Dendritic cell treated with granulocyte-macrophage colony-stimulating factor and Interleukin-4, amounts not matched to agents 40 ng/mL and 50 ng/mL, for 4 days (primary cell): ENCODE measurements around the gene KRTAP5-2.
"Not testable (repeated sequence)": the region's sequence is repeated elsewhere in the genome, so short reads cannot be mapped to it uniquely, and the experiment has no call there.

ENCODE experiments used
- H3K27ac Mint-ChIP-seq: one replicate; pipeline ENCODE4 v1.8.0; 2022; ENCODE audit warnings: mild to moderate bottlenecking, mixed read lengths
- H3K27me3 Mint-ChIP-seq: one replicate; pipeline ENCODE4 v1.8.0; 2022; ENCODE audit warnings: mild to moderate bottlenecking, mixed read lengths
- H3K36me3 Mint-ChIP-seq: one replicate; pipeline ENCODE4 v1.8.0; 2022; ENCODE audit warnings: low read depth, mixed read lengths
- H3K4me1 Mint-ChIP-seq: one replicate; pipeline ENCODE4 v1.8.0; 2022; ENCODE audit warnings: low read depth, mixed read lengths
- H3K4me3 Mint-ChIP-seq: one replicate; pipeline ENCODE4 v1.8.0; 2022; ENCODE audit warnings: mild to moderate bottlenecking, moderate library complexity, mixed read lengths
- H3K9me3 Mint-ChIP-seq: one replicate; pipeline ENCODE4 v1.8.0; 2022; ENCODE audit warnings: mixed read lengths
- intact Hi-C: fragments of 100-400 bp; cut with micrococcal nuclease; formaldehyde crosslinking; loops from one replicate; pipeline ENCODE4 v1.15.0; 2022

KRTAP5-2 gene

DNA sequence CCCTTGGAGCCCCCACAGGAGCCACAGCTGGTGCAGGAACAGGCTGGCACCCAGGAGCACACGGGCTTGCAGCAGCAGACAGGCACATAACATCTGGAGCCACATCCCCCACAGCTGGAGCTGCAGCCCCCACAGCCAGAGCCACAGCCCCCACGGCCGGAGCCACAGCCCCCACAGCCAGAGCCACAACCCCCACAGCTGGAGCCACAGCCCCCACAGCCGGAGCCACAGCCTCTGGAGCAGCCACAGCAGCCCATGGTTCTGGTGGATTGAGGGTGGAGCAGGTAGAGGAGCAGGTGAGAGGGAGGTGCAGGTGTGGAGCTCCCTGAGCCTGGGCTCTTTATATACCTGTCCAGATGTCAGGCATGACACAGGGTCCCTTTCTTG lies at the start of gene KRTAP5-2:
Gene KRTAP5-2 (minus strand): TSS at position 301 of the 387 bp plus-strand sequence. CDS start 44 bp downstream, at position 257.
- Mint-ChIP-seq H3K4me1 (no peaks in the 10 kb centered on the region), H3K4me3 (no peak within 1 kb of the TSS), H3K27me3 (peaks cover 76% of the 10 kb centered on the region), H3K36me3 (no peaks in the 10 kb centered on the region), H3K9me3 (no peaks in the 10 kb centered on the region), H3K27ac (no peak within 1 kb of the TSS)
- intact Hi-C loops, result no loop called here

DNA sequence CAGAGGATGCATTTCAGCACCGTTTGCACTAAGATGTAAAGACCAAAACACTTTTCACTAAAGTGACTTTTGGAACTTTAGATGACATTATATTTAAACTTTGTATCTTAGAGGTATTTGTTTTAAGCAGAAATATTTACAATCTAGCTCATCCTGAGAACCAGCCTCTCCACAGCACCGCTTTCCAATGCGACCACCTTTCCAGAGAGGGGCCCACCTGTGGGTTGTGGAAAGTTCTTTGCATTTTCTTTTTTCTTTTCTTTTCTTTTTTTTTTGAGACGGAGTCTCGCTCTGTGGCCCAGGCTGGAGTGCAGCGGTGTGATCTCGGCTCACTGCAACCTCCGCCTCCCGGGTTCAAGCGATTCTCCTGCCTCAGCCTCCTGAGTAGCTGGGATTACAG lies 48.4 kb upstream of the KRTAP5-2 start:
- H3K9me3 Mint-ChIP-seq, H3K4me3 Mint-ChIP-seq, intact Hi-C loops, H3K4me1 Mint-ChIP-seq, H3K27ac Mint-ChIP-seq, H3K36me3 Mint-ChIP-seq: not testable (repeated sequence)
- H3K27me3 Mint-ChIP-seq, result peaks cover 29% of the 10 kb centered on the region

DNA sequence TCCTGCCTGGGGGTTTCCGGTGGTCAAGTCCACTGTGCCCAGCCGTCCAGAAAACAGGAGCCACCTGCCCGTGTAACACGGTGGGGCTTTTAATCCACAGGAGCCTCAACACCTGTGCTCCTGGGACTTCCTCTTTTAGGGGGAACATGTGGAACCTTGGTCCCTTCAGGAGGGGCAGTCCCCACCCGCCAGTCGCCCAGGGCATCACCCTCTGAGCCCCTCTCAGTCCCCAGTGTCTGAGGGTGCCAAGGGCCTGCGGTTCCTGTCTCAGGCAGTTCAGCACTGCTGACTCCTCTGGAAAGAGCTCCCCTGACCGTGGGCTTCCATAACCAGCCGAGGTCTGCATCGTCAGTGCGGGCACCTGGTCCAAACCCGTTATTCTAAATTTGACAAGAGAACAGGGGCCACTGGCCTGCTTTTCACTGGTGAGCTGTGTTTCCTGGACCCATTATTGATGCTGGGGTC lies 47.3 kb upstream of the KRTAP5-2 start:
- Mint-ChIP-seq H3K27me3 (peaks cover 26% of the 10 kb centered on the region), H3K4me1 (no peaks in the 10 kb centered on the region), H3K4me3 (no peak overlapping the region), H3K9me3 (no peaks in the 10 kb centered on the region), H3K27ac (no peak overlapping the region), H3K36me3 (no peaks in the 10 kb centered on the region)
- intact Hi-C loops, result no loop called here

- peaks cover 32% of the 10 kb centered on the region for H3K27me3 Mint-ChIP-seq
- no peak overlapping the region for H3K4me3 Mint-ChIP-seq
- H3K27ac Mint-ChIP-seq, result no peak overlapping the region
- H3K36me3 Mint-ChIP-seq, result no peaks in the 10 kb centered on the region
- H3K4me1 Mint-ChIP-seq, result no peaks in the 10 kb centered on the region
- intact Hi-C loops, result no loop called here
- H3K9me3 Mint-ChIP-seq, result no peaks in the 10 kb centered on the region
Measured at GRCh38 chr11:1644601-1645356, 46.7 kb upstream of the KRTAP5-2 start.

- H3K4me3 Mint-ChIP-seq, result no peak overlapping the region
- no peaks in the 10 kb centered on the region for H3K36me3 Mint-ChIP-seq
- H3K4me1 Mint-ChIP-seq, result no peaks in the 10 kb centered on the region
- no peak overlapping the region for H3K27ac Mint-ChIP-seq
- H3K9me3 Mint-ChIP-seq, result no peaks in the 10 kb centered on the region
- intact Hi-C loops, result no loop called here
- H3K27me3 Mint-ChIP-seq, result peaks cover 41% of the 10 kb centered on the region
Measured at GRCh38 chr11:1643146-1643690, 45.1 kb upstream of the KRTAP5-2 start.

DNA sequence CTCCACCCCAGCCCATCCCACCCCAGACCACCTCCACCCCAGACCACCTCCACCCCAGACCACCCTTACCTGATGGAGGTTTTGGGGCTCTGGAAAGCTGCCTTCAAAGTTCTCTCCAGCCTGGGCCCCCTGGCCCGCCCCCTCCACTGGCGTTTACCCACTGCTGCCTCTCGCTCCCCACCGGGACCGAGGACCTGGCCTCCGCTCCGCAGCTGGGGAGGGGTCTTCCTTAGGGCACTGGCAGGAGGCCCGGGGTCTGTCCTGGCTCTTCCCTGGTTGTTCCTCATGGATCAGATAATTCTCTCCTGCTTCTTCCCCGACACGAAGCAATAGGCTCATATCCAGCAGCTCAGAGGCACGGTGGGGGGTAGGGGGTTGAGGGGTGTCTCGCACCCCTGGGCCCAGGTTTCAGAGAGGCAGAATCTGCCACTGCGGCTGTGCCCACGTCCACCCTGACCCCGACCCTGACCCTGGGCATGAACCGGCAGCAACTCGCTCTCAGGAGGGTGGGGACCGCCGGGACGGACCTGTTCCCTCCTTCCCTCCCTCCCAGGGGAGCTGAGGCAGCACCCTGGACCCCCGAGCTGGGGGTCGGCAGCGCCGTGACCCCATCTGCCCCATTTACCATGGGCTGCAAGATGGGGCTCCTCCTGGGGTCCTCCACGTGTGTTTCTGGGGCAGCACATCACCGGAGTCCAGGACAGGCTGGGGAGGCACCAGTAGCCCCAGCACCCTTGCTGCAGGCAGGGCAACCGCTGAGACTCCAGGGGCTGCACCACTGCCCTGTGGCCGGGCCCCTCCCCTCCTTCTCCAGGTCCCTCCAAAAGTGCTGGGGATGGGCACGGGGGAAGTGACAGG lies 44.4 kb upstream of the KRTAP5-2 start:
- Mint-ChIP-seq H3K27ac (no peak overlapping the region), H3K4me1 (no peaks in the 10 kb centered on the region), H3K36me3 (no peaks in the 10 kb centered on the region), H3K9me3 (no peaks in the 10 kb centered on the region), H3K27me3 (peaks cover 42% of the 10 kb centered on the region), H3K4me3 (no peak overlapping the region)
- intact Hi-C loops, result no loop called here

GRCh38 chr11:1641096-1641495 lies 43.0 kb upstream of the KRTAP5-2 start:
- Mint-ChIP-seq H3K27ac (no peak overlapping the region), H3K4me1 (no peaks in the 10 kb centered on the region), H3K27me3 (peaks cover 43% of the 10 kb centered on the region), H3K9me3 (no peaks in the 10 kb centered on the region), H3K4me3 (no peak overlapping the region), H3K36me3 (no peaks in the 10 kb centered on the region)
- intact Hi-C loops, result no loop called here

DNA sequence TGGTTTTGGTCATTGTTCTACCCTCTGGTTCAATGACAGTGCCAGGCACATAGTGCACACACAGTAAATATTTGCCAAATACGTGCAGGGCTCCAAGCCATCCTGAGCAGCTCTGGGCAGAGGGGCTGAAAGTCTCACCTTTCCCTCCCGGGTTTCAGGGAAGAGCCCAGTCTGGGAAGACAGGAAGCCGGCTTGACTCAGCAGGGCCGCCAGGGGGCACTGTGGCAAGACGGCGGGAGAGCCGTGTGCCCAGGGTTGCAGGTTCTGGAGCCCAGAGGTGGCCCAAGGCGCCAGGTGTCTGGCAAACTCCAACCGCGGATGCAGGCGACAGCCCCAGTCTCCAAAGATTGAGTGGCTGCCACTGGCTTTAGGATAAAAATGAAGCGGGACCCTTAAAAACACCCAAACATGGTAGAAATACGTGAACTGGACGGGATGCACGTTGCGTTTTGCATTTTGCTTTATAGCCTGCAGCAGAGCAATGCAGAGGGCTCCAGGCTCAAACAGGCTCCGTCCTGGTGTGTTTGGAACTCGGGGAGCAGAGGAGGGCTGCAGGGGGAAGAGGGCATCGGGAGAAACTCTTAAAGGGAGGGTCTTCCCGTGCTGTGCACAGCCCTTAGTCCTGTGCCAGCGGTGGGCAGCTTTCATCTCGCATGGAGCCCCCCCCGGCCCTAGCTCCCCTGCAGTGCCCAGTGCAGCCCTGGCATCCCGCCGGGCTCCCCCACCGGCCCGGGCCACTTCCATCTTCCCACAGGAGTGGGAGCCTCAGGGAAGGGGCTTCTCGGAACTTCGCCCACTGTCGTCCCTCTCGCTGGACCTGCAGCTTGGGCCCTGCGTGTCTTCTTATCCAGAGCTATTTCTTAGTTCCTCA lies 42.2 kb upstream of the KRTAP5-2 start:
- intact Hi-C loops, result no loop called here
- no peak overlapping the region for H3K4me3 Mint-ChIP-seq
- H3K9me3 Mint-ChIP-seq, result no peaks in the 10 kb centered on the region
- H3K27me3 Mint-ChIP-seq, result peaks cover 40% of the 10 kb centered on the region
- H3K4me1 Mint-ChIP-seq, result no peaks in the 10 kb centered on the region
- no peaks in the 10 kb centered on the region for H3K36me3 Mint-ChIP-seq
- no peak overlapping the region for H3K27ac Mint-ChIP-seq

GRCh38 chr11:1639666-1640065 lies 41.6 kb upstream of the KRTAP5-2 start:
- Mint-ChIP-seq H3K36me3 (no peaks in the 10 kb centered on the region), H3K4me3 (no peak overlapping the region), H3K27me3 (peaks cover 40% of the 10 kb centered on the region), H3K4me1 (no peaks in the 10 kb centered on the region), H3K27ac (no peak overlapping the region), H3K9me3 (no peaks in the 10 kb centered on the region)
- intact Hi-C loops, result no loop called here

DNA sequence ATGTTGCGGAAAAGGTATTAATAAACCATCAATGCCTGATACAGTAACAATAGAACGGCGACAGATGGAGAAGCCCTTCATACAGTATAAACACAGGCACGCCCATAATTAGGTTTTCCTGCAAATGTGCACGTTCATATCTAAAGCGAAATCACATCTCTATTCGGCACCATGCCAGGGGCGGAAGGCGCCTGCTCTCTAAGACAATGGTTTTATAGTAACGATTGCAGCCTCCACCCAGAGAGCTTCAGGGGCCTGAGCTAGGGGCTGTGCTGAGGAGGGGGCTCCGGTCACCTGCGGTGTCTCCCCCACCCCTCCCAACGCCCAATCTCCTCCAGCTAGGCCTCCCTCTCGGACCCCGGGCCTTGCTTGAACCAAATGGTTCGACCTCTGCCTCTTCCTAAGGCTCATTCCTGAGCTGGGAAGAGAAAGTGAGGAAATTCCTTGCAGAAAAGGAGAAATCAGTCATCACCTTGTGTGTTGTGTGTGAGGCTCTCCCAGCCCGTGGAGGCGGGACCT lies 41.1 kb upstream of the KRTAP5-2 start:
- Mint-ChIP-seq H3K9me3 (no peaks in the 10 kb centered on the region), H3K27me3 (peaks cover 38% of the 10 kb centered on the region), H3K4me1 (no peaks in the 10 kb centered on the region), H3K36me3 (no peaks in the 10 kb centered on the region), H3K27ac (no peak overlapping the region), H3K4me3 (no peak overlapping the region)
- intact Hi-C loops, result no loop called here

- Mint-ChIP-seq H3K4me3 (no peak overlapping the region), H3K4me1 (no peaks in the 10 kb centered on the region), H3K27ac (no peak overlapping the region), H3K9me3 (no peaks in the 10 kb centered on the region), H3K27me3 (peaks cover 42% of the 10 kb centered on the region), H3K36me3 (no peaks in the 10 kb centered on the region)
- intact Hi-C loops, result no loop called here
Measured at GRCh38 chr11:1638344-1638743, 40.2 kb upstream of the KRTAP5-2 start.

DNA sequence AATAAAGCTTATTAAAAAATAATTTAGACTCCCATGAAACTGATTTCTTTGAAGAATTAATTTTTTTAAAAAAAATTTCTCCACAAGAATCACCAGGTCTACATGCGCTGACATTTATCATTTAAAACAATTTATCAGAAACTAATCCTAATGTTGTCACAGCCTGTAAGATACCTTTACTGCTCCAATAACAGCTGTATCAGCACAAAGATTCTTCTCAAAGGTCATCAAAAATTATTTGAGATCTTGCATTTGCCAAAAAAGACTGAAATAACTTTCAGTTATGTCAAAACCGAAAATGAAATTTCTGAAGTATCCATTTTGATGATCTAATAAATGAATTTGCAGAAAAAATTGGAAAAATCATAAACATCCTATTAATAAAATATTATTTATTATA lies 39.5 kb upstream of the KRTAP5-2 start:
- Mint-ChIP-seq H3K9me3 (no peaks in the 10 kb centered on the region), H3K4me3 (no peak overlapping the region)

DNA sequence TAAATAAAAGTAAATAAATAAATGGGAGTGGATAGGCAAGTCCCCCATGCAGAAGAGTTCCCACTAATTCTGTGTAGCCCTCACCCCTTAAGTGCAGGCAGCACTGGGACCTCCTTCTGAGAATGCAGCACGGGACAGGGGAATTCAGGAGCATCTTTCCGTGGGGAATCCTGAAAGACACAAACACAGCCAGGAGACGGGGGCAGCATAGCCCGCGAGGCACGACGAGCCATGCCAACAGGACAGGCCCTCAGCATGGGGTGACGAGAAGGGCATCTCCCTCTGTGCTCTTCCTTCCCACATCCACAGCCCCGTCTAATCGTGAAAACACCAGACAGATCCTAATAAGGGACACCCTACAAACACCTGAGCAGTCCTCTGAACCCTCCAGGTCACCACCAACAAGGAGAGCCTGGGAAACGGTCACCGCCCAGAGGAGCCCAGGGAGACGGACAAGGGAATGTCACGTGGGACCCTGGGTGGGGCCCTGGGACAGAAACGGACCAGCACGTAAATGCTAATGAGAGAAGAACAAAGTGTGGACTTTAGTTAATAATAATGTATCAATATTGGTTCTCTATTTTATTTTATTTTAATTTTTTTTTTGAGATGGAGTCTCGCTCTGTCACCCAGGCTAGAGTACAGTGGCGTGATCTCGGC lies 38.3 kb upstream of the KRTAP5-2 start:
- Mint-ChIP-seq H3K27ac (no peak overlapping the region), H3K36me3 (no peaks in the 10 kb centered on the region), H3K4me3 (no peak overlapping the region), H3K4me1 (no peaks in the 10 kb centered on the region), H3K27me3 (peaks cover 51% of the 10 kb centered on the region), H3K9me3 (no peaks in the 10 kb centered on the region)
- intact Hi-C loops, result no loop called here

More for the DNA sequence above, 39.5 kb upstream of the KRTAP5-2 start:
- no peaks in the 10 kb centered on the region for H3K36me3 Mint-ChIP-seq
- no peak overlapping the region for H3K27ac Mint-ChIP-seq
- peaks cover 46% of the 10 kb centered on the region for H3K27me3 Mint-ChIP-seq
- H3K4me1 Mint-ChIP-seq, result no peaks in the 10 kb centered on the region
- intact Hi-C loops, result no loop called here
